Glomerular endothelial cell (primary cell): ENCODE measurements around the gene PRELID3B. TPM values are rescaled to one million over a fixed set of nuclear protein-coding genes. Genes with fewer than 3 reads are reported as not detected.
A peak's percentile ranks its signal among the peaks of the same experiment; 100 is the strongest.

Experiments
- DNase-seq: peaks from one replicate; pipeline ENCODE4 v3.0.0-alpha.2; 2011; ENCODE audit warnings: low read depth, low spot score; ENCODE audit errors: extremely low read depth
- total RNA-seq: library from RNA; depleted of rRNA; stranded (reverse); fragments of >200 nt; gene quantifications from 2 replicates; pipeline ENCODE4 v1.2.3, GENCODE V29; 2015

The PRELID3B gene
- 29.5 and 50.7 TPM in 2 replicates for total RNA-seq

GRCh38 chr20:59042151-59042795, at the start of gene PRELID3B:
Gene PRELID3B, minus strand, starts transcription at chr20:59042786. Its CDS starts 56 bp downstream, at chr20:59042730.
- no peak for DNase-seq

GRCh38 chr20:59087829-59088433, 45.3 kb upstream of the PRELID3B start:
- peak; percentile 33 for DNase-seq

- DNase-seq: no peak
Observed at GRCh38 chr20:59086923-59087322, 44.3 kb upstream of the PRELID3B start.

GRCh38 chr20:59084041-59084850, 41.7 kb upstream of the PRELID3B start:
- DNase-seq: no peak

GRCh38 chr20:59082981-59083380, 40.4 kb upstream of the PRELID3B start:
- no peak for DNase-seq

- DNase-seq: no peak
Observed at GRCh38 chr20:59082077-59082740, 39.6 kb upstream of the PRELID3B start.

- no peak for DNase-seq
Observed at GRCh38 chr20:59081036-59081435, 38.5 kb upstream of the PRELID3B start.

- no peak for DNase-seq
Observed at GRCh38 chr20:59078231-59078630, 35.6 kb upstream of the PRELID3B start.

GRCh38 chr20:59077705-59078104, 35.1 kb upstream of the PRELID3B start:
- DNase-seq: no peak

- no peak for DNase-seq
Observed at GRCh38 chr20:59075934-59076508, 33.4 kb upstream of the PRELID3B start.

- no peak for DNase-seq
Observed at GRCh38 chr20:59074456-59074855, 31.9 kb upstream of the PRELID3B start.

GRCh38 chr20:59073582-59073981, 31.0 kb upstream of the PRELID3B start:
- no peak for DNase-seq

- DNase-seq: no peak
Observed at GRCh38 chr20:59071216-59071615, 28.6 kb upstream of the PRELID3B start.

- DNase-seq: no peak
Observed at GRCh38 chr20:59069026-59069425, 26.4 kb upstream of the PRELID3B start.

GRCh38 chr20:59068534-59068933, 25.9 kb upstream of the PRELID3B start:
- DNase-seq: no peak

GRCh38 chr20:59064214-59064722, 21.7 kb upstream of the PRELID3B start:
- no peak for DNase-seq

- DNase-seq: no peak
Observed at GRCh38 chr20:59063358-59064213, 21.0 kb upstream of the PRELID3B start.

GRCh38 chr20:59062081-59062480, 19.5 kb upstream of the PRELID3B start:
- DNase-seq: no peak

GRCh38 chr20:59055302-59055701, 12.7 kb upstream of the PRELID3B start:
- no peak for DNase-seq
